Ovary (tissue), 9 donors: ENCODE data around the gene KRTAP4-16. TPM values are rescaled to one million over a fixed set of nuclear protein-coding genes. Genes with fewer than 3 reads are reported as not detected.
"Not testable (repeated sequence)": the region's sequence is repeated elsewhere in the genome, so short reads cannot be mapped to it uniquely, and the experiment has no call there.

Experiments used
- DNase-seq, 5 donors: peaks; one replicate each; pipeline ENCODE4 v3.0.0-alpha.2; 2019 to 2020
- H3K27ac ChIP-seq, 2 donors: fragments of 200-600 bp; one replicate each; pipeline versions ENCODE4 v1.5.1 to v1.8.0; 2019 to 2022
- H3K27me3 ChIP-seq: fragments of 200-600 bp; one replicate; pipeline ENCODE4 v1.8.0; 2022
- H3K36me3 ChIP-seq: fragments of 200-600 bp; sonication (generic); one replicate; pipeline ENCODE4 v1.5.1; 2019
- H3K4me1 ChIP-seq: one replicate; pipeline ENCODE4 v1.8.1; 2013; ENCODE audit warnings: mild to moderate bottlenecking, moderate library complexity; ENCODE audit not compliant: insufficient read depth
- H3K4me3 ChIP-seq: fragments of 200-600 bp; sonication (generic); one replicate; pipeline ENCODE4 v1.5.1; 2017
- H3K9me3 ChIP-seq, 2 donors: fragments of 200-600 bp in 1 of 2; sonication (generic) in 1 of 2; one replicate each; pipeline versions ENCODE4 v1.5.1 to v1.8.1; 2013 to 2019; ENCODE audit warnings: mild to moderate bottlenecking in 1 of 2, moderate library complexity in 1 of 2
- CTCF ChIP-seq, 3 donors: fragments of 450-650 bp in 2 of 3; fragments of 200-600 bp in 1 of 3; IDR thresholded peaks; one replicate each; pipeline versions ENCODE4 v1.5.1 to v1.8.0; 2016 to 2022; ENCODE audit warnings: antibody characterized with exemption in 3 of 3, mild to moderate bottlenecking in 1 of 3
- EP300 ChIP-seq: sonication (generic); formaldehyde crosslinking; IDR thresholded peaks from one replicate; pipeline ENCODE4 v1.6.1; 2017; ENCODE audit warnings: antibody characterized with exemption
- POLR2A ChIP-seq: fragments of 450-650 bp; IDR thresholded peaks from one replicate; pipeline ENCODE4 v1.6.1; 2017; ENCODE audit warnings: antibody characterized with exemption, mild to moderate bottlenecking, moderate library complexity
- WGBS, 3 donors: extraction: QIAGEN DNeasy Blood & Tissue Kit in 1 of 3; methylation state at CpG; one replicate each; pipeline versions ENCODE4 v1.1.5 to v1.1.7; 2013 to 2017; 5-methylcytosine and 5-hydroxymethylcytosine counted together
- intact Hi-C, 4 donors: fragments of 100-400 bp; cut with DNase I; formaldehyde crosslinking; loops; one replicate each; pipeline versions ENCODE4 v1.11.0 to v1.15.1; 2022 to 2023
- polyA plus RNA-seq, 2 donors: library from polyadenylated mRNA; stranded (reverse); fragments of 200-250 nt in 1 of 2; fragments of 350-450 nt in 1 of 2; fragmentation: Illumina TruSeq in 1 of 2; extraction: RNeasy Lipid Tissue Mini Kit (QIAGEN cat#74804) in 1 of 2; gene quantifications; one replicate each; pipeline ENCODE4 v1.2.3, GENCODE V29; 2013 to 2014
- total RNA-seq, 7 donors: library from RNA; depleted of rRNA in 2 of 7; stranded (reverse); fragments of >200 nt in 2 of 7; fragmentation: NEBNext Ultra II Directional in 3 of 7; extraction: Animal tissue kit (Norgen Biotek cat#: 25700) in 3 of 7; gene quantifications; one replicate each; pipeline versions ENCODE4 v1.1.0 to v1.2.4, GENCODE V29; 2016 to 2023
- donor health status: DM: no; HTN: no; CAD: no; lungs with moderate emphysema.
- donor health status: DM: no; HTN: no; CAD: no.
- donor health status: Bipolar disorder and iron deficiency.
- donor health status: DM: yes; HTN: yes; CAD: no.
- donor health status: DM: no; HTN: no; CAD: no.
- donor health status: DM: yes; HTN: yes; CAD: no.

The KRTAP4-16 gene
- total and polyA plus RNA-seq, 9 donors, result not detected

GRCh38 chr17:41057547-41057946, 44.5 kb downstream of the KRTAP4-16 start:
- Histone ChIP-seq H3K36me3 (no peaks in the 10 kb centered on the region), H3K9me3 (no peaks in the 10 kb centered on the region), H3K4me1 (peaks cover 2% of the 10 kb centered on the region), H3K27me3 (no peaks in the 10 kb centered on the region), H3K27ac (no peak overlapping the region), H3K4me3 (no peak overlapping the region)
- intact Hi-C loops, result no loop called here
- DNase-seq, result no peak
- WGBS, 3 donors, result 90 to 95% (median 94%) methylated on average over 1 of the region's 1 CpG
- TF ChIP-seq CTCF (IDR thresholded peaks at IDR 0.05), result no peak
- TF ChIP-seq EP300, result no peak
- no peak for TF ChIP-seq POLR2A

GRCh38 chr17:41055130-41055529, 46.9 kb downstream of the KRTAP4-16 start, which contains the start of gene KRTAP2-2:
KRTAP2-2 (minus strand) TSS chr17:41055230; CDS start chr17:41055211, 19 bp downstream.
- H3K27me3 ChIP-seq, H3K9me3 ChIP-seq, intact Hi-C loops, H3K36me3 ChIP-seq, H3K4me1 ChIP-seq, DNase-seq, H3K27ac ChIP-seq, H3K4me3 ChIP-seq: not testable (repeated sequence)
- 11 to 48% (median 46%) methylated on average over 1 to 4 of the region's 6 CpGs for WGBS, 3 donors

- WGBS, 3 donors, result 72 to 89% (median 85%) methylated on average over 7 to 9 of the region's 9 CpGs
Observed at GRCh38 chr17:41054556-41054955, 47.5 kb downstream of the KRTAP4-16 start.

GRCh38 chr17:41054025-41054424, 48.0 kb downstream of the KRTAP4-16 start:
- Histone ChIP-seq H3K9me3 (no peaks in the 10 kb centered on the region), H3K36me3 (no peaks in the 10 kb centered on the region), H3K27me3 (no peaks in the 10 kb centered on the region), H3K4me3 (no peak overlapping the region), H3K27ac (no peak overlapping the region), H3K4me1 (no peaks in the 10 kb centered on the region)
- TF ChIP-seq POLR2A (no peak), EP300 (no peak), CTCF (IDR thresholded peaks at IDR 0.05) (no peak)
- DNase-seq, result no peak
- 95 to 97% (median 96%) methylated on average over 4 of the region's 4 CpGs for WGBS, 3 donors
- intact Hi-C loops, result no loop called here

More at GRCh38 chr17:41054556-41054955, 47.5 kb downstream of the KRTAP4-16 start:
- H3K27ac ChIP-seq, DNase-seq, H3K4me1 ChIP-seq, intact Hi-C loops, H3K4me3 ChIP-seq, H3K36me3 ChIP-seq, H3K9me3 ChIP-seq, H3K27me3 ChIP-seq: not testable (repeated sequence)

GRCh38 chr17:41052566-41052965, 49.4 kb downstream of the KRTAP4-16 start:
- no peaks in the 10 kb centered on the region for H3K27me3 ChIP-seq
- no peaks in the 10 kb centered on the region for H3K4me1 ChIP-seq
- H3K27ac ChIP-seq, result no peak overlapping the region
- no peaks in the 10 kb centered on the region for H3K9me3 ChIP-seq
- TF ChIP-seq POLR2A, result no peak
- no peak for TF ChIP-seq EP300
- TF ChIP-seq CTCF (IDR thresholded peaks at IDR 0.05), result no peak
- DNase-seq, result no peak
- intact Hi-C loops, result no loop called here
- no peak overlapping the region for H3K4me3 ChIP-seq
- no peaks in the 10 kb centered on the region for H3K36me3 ChIP-seq

Other genes starting within 250 kb of the KRTAP4-16 start
Only the 30 nearest of the 39 such genes appear.
- under 1 TPM in 1 of 7 donors, not detected in 6; 0.69 TPM for gene KRT39, start 135.3 kb downstream of the KRTAP4-16 start, total RNA-seq
- gene KRT39, start 135.3 kb downstream of the KRTAP4-16 start, polyA plus RNA-seq, result not detected
- not detected for gene KRT40, start 117.9 kb downstream of the KRTAP4-16 start, total RNA-seq
- not detected for gene KRT40, start 117.9 kb downstream of the KRTAP4-16 start, polyA plus RNA-seq
- gene KRTAP3-3, start 108.0 kb downstream of the KRTAP4-16 start, total RNA-seq, result not detected
- gene KRTAP3-3, start 108.0 kb downstream of the KRTAP4-16 start, polyA plus RNA-seq, result not detected
- not detected for gene KRTAP3-2, start 102.3 kb downstream of the KRTAP4-16 start, total RNA-seq
- not detected for gene KRTAP3-2, start 102.3 kb downstream of the KRTAP4-16 start, polyA plus RNA-seq
- not detected for gene KRTAP3-1, start 93.1 kb downstream of the KRTAP4-16 start, total RNA-seq
- gene KRTAP3-1, start 93.1 kb downstream of the KRTAP4-16 start, polyA plus RNA-seq, result not detected
- gene KRTAP1-5, start 75.0 kb downstream of the KRTAP4-16 start, total RNA-seq, result not detected
- gene KRTAP1-5, start 75.0 kb downstream of the KRTAP4-16 start, polyA plus RNA-seq, result under 1 TPM in 1 of 2 donors, not detected in 1; 0.06 TPM
- not detected for gene KRTAP1-4, start 72.0 kb downstream of the KRTAP4-16 start, total RNA-seq
- gene KRTAP1-4, start 72.0 kb downstream of the KRTAP4-16 start, polyA plus RNA-seq, result not detected
- gene KRTAP1-3, start 67.3 kb downstream of the KRTAP4-16 start, total RNA-seq, result not detected
- not detected for gene KRTAP1-3, start 67.3 kb downstream of the KRTAP4-16 start, polyA plus RNA-seq
- not detected for gene KRTAP1-1, start 60.8 kb downstream of the KRTAP4-16 start, total RNA-seq
- gene KRTAP1-1, start 60.8 kb downstream of the KRTAP4-16 start, polyA plus RNA-seq, result not detected
- gene KRTAP2-1, start 54.9 kb downstream of the KRTAP4-16 start, total RNA-seq, result not detected
- gene KRTAP2-1, start 54.9 kb downstream of the KRTAP4-16 start, polyA plus RNA-seq, result not detected
- not detected for gene KRTAP2-2, start 47.0 kb downstream of the KRTAP4-16 start, total RNA-seq
- gene KRTAP2-2, start 47.0 kb downstream of the KRTAP4-16 start, polyA plus RNA-seq, result not detected
- gene KRTAP2-3, start 42.1 kb downstream of the KRTAP4-16 start, total RNA-seq, result not detected
- not detected for gene KRTAP2-3, start 42.1 kb downstream of the KRTAP4-16 start, polyA plus RNA-seq
- not detected for gene KRTAP2-4, start 36.3 kb downstream of the KRTAP4-16 start, total RNA-seq
- gene KRTAP2-4, start 36.3 kb downstream of the KRTAP4-16 start, polyA plus RNA-seq, result not detected
- not detected for gene KRTAP4-7, start 18.1 kb downstream of the KRTAP4-16 start, total RNA-seq
- not detected for gene KRTAP4-7, start 18.1 kb downstream of the KRTAP4-16 start, polyA plus RNA-seq
- gene KRTAP4-8, start 4.1 kb downstream of the KRTAP4-16 start, total RNA-seq, result not detected
- not detected for gene KRTAP4-8, start 4.1 kb downstream of the KRTAP4-16 start, polyA plus RNA-seq
- not detected for gene KRTAP4-9, start 3.2 kb upstream of the KRTAP4-16 start, total RNA-seq
- gene KRTAP4-9, start 3.2 kb upstream of the KRTAP4-16 start, polyA plus RNA-seq, result not detected
- gene KRTAP4-11, start 16.2 kb upstream of the KRTAP4-16 start, total RNA-seq, result not detected
- not detected for gene KRTAP4-11, start 16.2 kb upstream of the KRTAP4-16 start, polyA plus RNA-seq
- gene KRTAP4-12, start 22.0 kb upstream of the KRTAP4-16 start, total RNA-seq, result not detected
- not detected for gene KRTAP4-12, start 22.0 kb upstream of the KRTAP4-16 start, polyA plus RNA-seq
- gene KRTAP4-6, start 38.3 kb upstream of the KRTAP4-16 start, total RNA-seq, result not detected
- not detected for gene KRTAP4-6, start 38.3 kb upstream of the KRTAP4-16 start, polyA plus RNA-seq
- gene KRTAP4-5, start 47.6 kb upstream of the KRTAP4-16 start, total RNA-seq, result not detected
- not detected for gene KRTAP4-5, start 47.6 kb upstream of the KRTAP4-16 start, polyA plus RNA-seq
- not detected for gene KRTAP4-4, start 58.5 kb upstream of the KRTAP4-16 start, total RNA-seq
- gene KRTAP4-4, start 58.5 kb upstream of the KRTAP4-16 start, polyA plus RNA-seq, result not detected
- not detected for gene KRTAP4-3, start 66.0 kb upstream of the KRTAP4-16 start, total RNA-seq
- not detected for gene KRTAP4-3, start 66.0 kb upstream of the KRTAP4-16 start, polyA plus RNA-seq
- gene KRTAP4-2, start 76.0 kb upstream of the KRTAP4-16 start, total RNA-seq, result not detected
- gene KRTAP4-2, start 76.0 kb upstream of the KRTAP4-16 start, polyA plus RNA-seq, result not detected
- not detected for gene KRTAP4-1, start 82.7 kb upstream of the KRTAP4-16 start, total RNA-seq
- gene KRTAP4-1, start 82.7 kb upstream of the KRTAP4-16 start, polyA plus RNA-seq, result not detected
- gene KRTAP9-1, start 87.7 kb upstream of the KRTAP4-16 start, total RNA-seq, result not detected
- not detected for gene KRTAP9-1, start 87.7 kb upstream of the KRTAP4-16 start, polyA plus RNA-seq
- not detected for gene KRTAP9-2, start 124.4 kb upstream of the KRTAP4-16 start, total RNA-seq
- gene KRTAP9-2, start 124.4 kb upstream of the KRTAP4-16 start, polyA plus RNA-seq, result not detected
- gene KRTAP9-3, start 130.2 kb upstream of the KRTAP4-16 start, total RNA-seq, result not detected
- gene KRTAP9-3, start 130.2 kb upstream of the KRTAP4-16 start, polyA plus RNA-seq, result not detected
- gene KRTAP9-8, start 135.8 kb upstream of the KRTAP4-16 start, total RNA-seq, result not detected
- not detected for gene KRTAP9-8, start 135.8 kb upstream of the KRTAP4-16 start, polyA plus RNA-seq
- gene KRTAP9-4, start 147.5 kb upstream of the KRTAP4-16 start, total RNA-seq, result not detected
- gene KRTAP9-4, start 147.5 kb upstream of the KRTAP4-16 start, polyA plus RNA-seq, result not detected
- not detected for gene KRTAP9-9, start 153.2 kb upstream of the KRTAP4-16 start, total RNA-seq
- not detected for gene KRTAP9-9, start 153.2 kb upstream of the KRTAP4-16 start, polyA plus RNA-seq